GM23338 (cell line): Measurements from ENCODE around the gene BBOX1. TPM values are rescaled to one million over a fixed set of nuclear protein-coding genes. Genes with fewer than 3 reads are reported as not detected.
A peak's percentile ranks its signal among the peaks of the same experiment; 100 is the strongest.

ENCODE experiments used
- ATAC-seq: fragments of 200-7000 bp; cut with Tn5 transposase; 3 replicates; pipeline ENCODE4 v1.9.1; 2020
- DNase-seq: peaks from one replicate; pipeline ENCODE4 v3.0.0-alpha.2; 2015; ENCODE audit warnings: low spot score
- H2AFZ ChIP-seq: fragments of 200-600 bp; sonication (generic); 2 replicates; pipeline ENCODE4 v1.8.0; 2016; ENCODE audit warnings: antibody characterized with exemption, mild to moderate bottlenecking, moderate library complexity
- H3F3A ChIP-seq: fragments of 200-600 bp; sonication (generic); replicated peaks from 2 replicates; pipeline ENCODE4 v1.8.0; 2017; ENCODE audit warnings: antibody characterized with exemption, mixed run types, low read depth
- H3K27ac ChIP-seq: fragments of 200-600 bp; sonication (generic); 2 replicates; pipeline ENCODE4 v1.6.1; 2016; ENCODE audit warnings: low read depth
- H3K27me3 ChIP-seq: fragments of 200-600 bp; sonication (generic); 2 replicates; pipeline ENCODE4 v1.8.0; 2016; ENCODE audit warnings: mild to moderate bottlenecking, mixed run types, moderate library complexity; ENCODE audit not compliant: insufficient read depth
- H3K36me3 ChIP-seq: fragments of 200-600 bp; sonication (generic); 2 replicates; pipeline ENCODE4 v1.8.0; 2016; ENCODE audit warnings: mild to moderate bottlenecking; ENCODE audit not compliant: insufficient read depth
- H3K4me1 ChIP-seq: fragments of 200-600 bp; sonication (generic); 2 replicates; pipeline ENCODE4 v1.8.0; 2016; ENCODE audit warnings: mild to moderate bottlenecking, moderate library complexity; ENCODE audit not compliant: insufficient read depth
- H3K4me2 ChIP-seq: fragments of 200-600 bp; sonication (generic); 2 replicates; pipeline ENCODE4 v1.7.1; 2017; ENCODE audit warnings: mixed run types
- H3K4me3 ChIP-seq: fragments of 200-600 bp; sonication (generic); 2 replicates; pipeline ENCODE4 v1.6.1; 2016; ENCODE audit warnings: mixed run types
- H3K79me2 ChIP-seq: fragments of 200-600 bp; sonication (generic); replicated peaks from 2 replicates; pipeline ENCODE4 v1.8.0; 2017; ENCODE audit warnings: mild to moderate bottlenecking; ENCODE audit not compliant: insufficient read depth
- H3K9me2 ChIP-seq: fragments of 200-600 bp; sonication (generic); 2 replicates; pipeline ENCODE4 v1.8.0; 2017; ENCODE audit not compliant: insufficient read depth
- H4K20me1 ChIP-seq: fragments of 200-600 bp; sonication (generic); replicated peaks from 2 replicates; pipeline ENCODE4 v1.8.0; 2017; ENCODE audit warnings: mild to moderate bottlenecking; ENCODE audit not compliant: insufficient read depth
- H3K27ac Mint-ChIP-seq: 2 replicates; pipeline ENCODE4 v1.8.0; 2020; ENCODE audit warnings: inconsistent platforms, mild to moderate bottlenecking, moderate library complexity, mixed read lengths
- H3K27me3 Mint-ChIP-seq: 3 replicates; pipeline ENCODE4 v1.8.0; 2022; ENCODE audit warnings: low read depth, mild to moderate bottlenecking, moderate library complexity, mixed read lengths, inconsistent platforms; ENCODE audit not compliant: insufficient read depth, poor library complexity
- H3K36me3 Mint-ChIP-seq: 3 replicates; pipeline ENCODE4 v1.8.0; 2021; ENCODE audit warnings: low read depth, mild to moderate bottlenecking, inconsistent platforms, moderate library complexity, mixed read lengths
- H3K4me1 Mint-ChIP-seq: 3 replicates; pipeline ENCODE4 v1.8.0; 2020; ENCODE audit warnings: mild to moderate bottlenecking, inconsistent platforms, mixed read lengths
- H3K4me3 Mint-ChIP-seq: 3 replicates; pipeline ENCODE4 v1.8.0; 2021; ENCODE audit warnings: moderate library complexity, mild to moderate bottlenecking, inconsistent platforms, mixed read lengths
- H3K9me3 Mint-ChIP-seq: 3 replicates; pipeline ENCODE4 v1.8.0; 2020; ENCODE audit warnings: moderate library complexity, mild to moderate bottlenecking, inconsistent platforms, mixed read lengths
- CREB1 ChIP-seq: fragments of 250-450 bp; sonication (Bioruptor Pico); IDR thresholded peaks from 2 replicates; pipeline ENCODE4 v1.5.0; 2020; ENCODE audit warnings: low read depth, mild to moderate bottlenecking, moderate library complexity
- CTCF ChIP-seq, 2 experiments: fragments of 200-600 bp in 1 of 2; sonication (generic) in 1 of 2; conservative IDR thresholded peaks; 2 replicates each; pipeline versions ENCODE4 v1.5.1 to v1.6.1; 2016 to 2017; ENCODE audit warnings: antibody characterized with exemption in 2 of 2, low read depth in 2 of 2, mild to moderate bottlenecking in 2 of 2, moderate library complexity in 1 of 2
- ETS1 ChIP-seq: IDR thresholded peaks from 2 replicates; pipeline ENCODE4 v1.6.1; 2016; ENCODE audit warnings: antibody characterized with exemption
- EZH2 ChIP-seq: fragments of 200-600 bp; sonication (generic); IDR thresholded peaks from one replicate; pipeline ENCODE4 v1.8.0; 2017; ENCODE audit warnings: antibody characterized with exemption, mild to moderate bottlenecking, low read depth; ENCODE audit not compliant: unreplicated experiment
- EZH2phosphoT487 ChIP-seq: fragments of 200-600 bp; sonication (generic); IDR thresholded peaks from one replicate; pipeline ENCODE4 v1.8.1; 2018; ENCODE audit warnings: antibody characterized with exemption; ENCODE audit not compliant: unreplicated experiment
- JUNB ChIP-seq: IDR thresholded peaks from one replicate; pipeline ENCODE4 v1.6.1; 2016; ENCODE audit warnings: antibody characterized with exemption; ENCODE audit not compliant: unreplicated experiment
- NANOG ChIP-seq: IDR thresholded peaks from 2 replicates; pipeline ENCODE4 v1.6.1; 2016; ENCODE audit warnings: antibody characterized with exemption, borderline replicate concordance
- POLR2AphosphoS5 ChIP-seq: IDR thresholded peaks from 2 replicates; pipeline ENCODE4 v1.6.1; 2016; ENCODE audit warnings: antibody characterized with exemption, low read depth
- REST ChIP-seq: IDR thresholded peaks from one replicate; pipeline ENCODE4 v1.6.1; 2018; ENCODE audit warnings: antibody characterized with exemption; ENCODE audit not compliant: unreplicated experiment
- STAT1 ChIP-seq: IDR thresholded peaks from one replicate; pipeline ENCODE4 v1.6.1; 2016; ENCODE audit warnings: antibody characterized with exemption; ENCODE audit not compliant: unreplicated experiment
- ZNF114 ChIP-seq: fragments of 250-450 bp; sonication (Bioruptor Pico); IDR thresholded peaks from 2 replicates; pipeline ENCODE4 v1.5.0; 2020; ENCODE audit warnings: mild to moderate bottlenecking, moderate library complexity
- ZNF331 ChIP-seq: fragments of 250-450 bp; sonication (Bioruptor Pico); IDR thresholded peaks from 2 replicates; pipeline ENCODE4 v1.5.0; 2020; ENCODE audit warnings: low read depth, mild to moderate bottlenecking, moderate library complexity
- long read RNA-seq: library from polyadenylated mRNA; unstranded; transcript quantifications from one replicate; pipeline ENCODE4 v2.0.0, GENCODE V29; 2020; ENCODE audit not compliant: unreplicated experiment
- polyA plus RNA-seq: library from polyadenylated mRNA; unstranded; fragments of >200 nt; fragmentation: Nextera tagmentation; extraction: Ambion mirVana; gene quantifications from 2 replicates; pipeline ENCODE4 v1.2.1, GENCODE V29; 2016
- total RNA-seq: library from RNA; depleted of rRNA; stranded (reverse); fragments of >200 nt; shearing (Covaris generic); gene quantifications from 2 replicates; pipeline ENCODE4 v1.2.3, GENCODE V29; 2014; rRNA removed

The BBOX1 gene
- not detected in 2 replicates for total RNA-seq
- 0.23 TPM in 1 of 2 replicates, not detected in the other for polyA plus RNA-seq
- long read RNA-seq, partial matches to known transcripts: 0 of 1 reads
- long read RNA-seq, other reads (novel, unspliced or antisense): 1 of 1 reads

GRCh38 chr11:27040302-27041115 is at the start of gene BBOX1:
Gene BBOX1, plus strand, starts transcription at chr11:27040815. Its CDS starts 14,616 bp downstream, at chr11:27055431.
- H3K9me2 ChIP-seq: 0 out of 2 replicates have a peak, but pooled peaks cover 5% of the 10 kb centered on the region
- H3K9me3 Mint-ChIP-seq: peaks cover 26% of the 10 kb centered on the region
- no peak within 1 kb of the TSS for H3K4me3 ChIP-seq
- no peaks in the 10 kb centered on the region for H3F3A ChIP-seq
- ATAC-seq (peak; percentile 73), DNase-seq (peak; percentile 11)
- H3K4me1 Mint-ChIP-seq: peaks cover 12% of the 10 kb centered on the region; the same call in 2 of the 3 replicates
- H3K27me3 Mint-ChIP-seq: no peaks in the 10 kb centered on the region
- no peaks in the 10 kb centered on the region for H4K20me1 ChIP-seq
- no peak for TF ChIP-seq CREB1
- no peak for TF ChIP-seq STAT1
- peaks cover 6% of the 10 kb centered on the region; the same call in 2 of the 3 replicates for H3K36me3 Mint-ChIP-seq
- H3K4me1 ChIP-seq: peaks cover 8% of the 10 kb centered on the region; the same call in 1 of the 2 replicates
- H3K27ac Mint-ChIP-seq: no peak within 1 kb of the TSS; the same call in 1 of the 2 replicates
- no peak within 1 kb of the TSS for H3K4me3 Mint-ChIP-seq
- H3K79me2 ChIP-seq: no peaks in the 10 kb centered on the region
- peak within 1 kb of the TSS; percentile 61; the same call in 1 of the 2 replicates for H2AFZ ChIP-seq
- H3K27ac ChIP-seq: no peak within 1 kb of the TSS
- no peaks in the 10 kb centered on the region for H3K36me3 ChIP-seq
- H3K27me3 ChIP-seq: no peaks in the 10 kb centered on the region
- no peak within 1 kb of the TSS; the same call in 1 of the 2 replicates for H3K4me2 ChIP-seq

- Histone ChIP-seq H3K4me3 (no peak overlapping the region), H2AFZ (no peak overlapping the region), H3K4me2 (no peak overlapping the region), H3K36me3 (no peaks in the 10 kb centered on the region), H4K20me1 (no peaks in the 10 kb centered on the region), H3K27ac (no peak overlapping the region), H3K27me3 (peaks cover 13% of the 10 kb centered on the region), H3K4me1 (no peaks in the 10 kb centered on the region), H3K79me2 (no peaks in the 10 kb centered on the region), H3K9me2 (peaks cover 5% of the 10 kb centered on the region; the same call in 1 of the 2 replicates), H3F3A (no peaks in the 10 kb centered on the region)
- no peak for ATAC-seq
- no peaks in the 10 kb centered on the region for H3K9me3 Mint-ChIP-seq
- H3K27me3 Mint-ChIP-seq: peaks cover 4% of the 10 kb centered on the region
- no peak overlapping the region for H3K4me3 Mint-ChIP-seq
- H3K36me3 Mint-ChIP-seq: no peaks in the 10 kb centered on the region
- no peak overlapping the region for H3K27ac Mint-ChIP-seq
- H3K4me1 Mint-ChIP-seq: peaks cover 2% of the 10 kb centered on the region; the same call in 2 of the 3 replicates
- no peak for DNase-seq
- TF ChIP-seq EZH2: no peak
- no peak for TF ChIP-seq CTCF (conservative IDR thresholded peaks at IDR 0.05; ENCODE audit: low read depth in 2 of 2)
- TF ChIP-seq JUNB: no peak
- no peak for TF ChIP-seq POLR2AphosphoS5
- TF ChIP-seq ZNF114: no peak
- no peak for TF ChIP-seq ETS1
- no peak for TF ChIP-seq EZH2phosphoT487
- no peak for TF ChIP-seq STAT1
- TF ChIP-seq REST: no peak
- TF ChIP-seq NANOG: no peak
- TF ChIP-seq ZNF331 (CRISPR knock-in tag): no peak
These were observed 48.5 kb upstream of the BBOX1 start for GRCh38 chr11:26992031-26992541.
